HG03565 (cell line): ENCODE data around the gene TMEM38A.
"Not testable (repeated sequence)": the region's sequence is repeated elsewhere in the genome, so short reads cannot be mapped to it uniquely, and the experiment has no call there.

ENCODE experiments used
- ATAC-seq: cut with Tn5 transposase; IDR thresholded peaks from one replicate; pipeline ENCODE4 v1.9.1; 2021; ENCODE audit warnings: mild to moderate bottlenecking, moderate library complexity; ENCODE audit not compliant: unreplicated experiment

The TMEM38A gene

GRCh38 chr19:16631465-16631864 lies 29.5 kb upstream of the TMEM38A start:
- ATAC-seq = no peak

- no peak for ATAC-seq
Measured at GRCh38 chr19:16637535-16637934, 23.4 kb upstream of the TMEM38A start.

GRCh38 chr19:16638666-16639065 lies 22.3 kb upstream of the TMEM38A start:
- no peak for ATAC-seq

GRCh38 chr19:16640951-16641350 lies 20.0 kb upstream of the TMEM38A start:
- ATAC-seq = no peak

- ATAC-seq = no peak
Measured at GRCh38 chr19:16641695-16642094, 19.2 kb upstream of the TMEM38A start.

GRCh38 chr19:16645140-16645539 lies 15.8 kb upstream of the TMEM38A start:
- no peak for ATAC-seq

- ATAC-seq = no peak
Measured at GRCh38 chr19:16649734-16650133, 11.2 kb upstream of the TMEM38A start.

- ATAC-seq = no peak
Measured at GRCh38 chr19:16650821-16651220, 10.1 kb upstream of the TMEM38A start.

GRCh38 chr19:16651421-16652188 lies 9.3 kb upstream of the TMEM38A start:
- not testable (repeated sequence) for ATAC-seq

GRCh38 chr19:16652854-16653253 lies 8.1 kb upstream of the TMEM38A start:
- ATAC-seq = no peak

- no peak for ATAC-seq
Measured at GRCh38 chr19:16654140-16654539, 6.8 kb upstream of the TMEM38A start.

GRCh38 chr19:16654627-16655026 lies 6.3 kb upstream of the TMEM38A start:
- no peak for ATAC-seq

- ATAC-seq = no peak
Measured at GRCh38 chr19:16655727-16656126, 5.2 kb upstream of the TMEM38A start.

GRCh38 chr19:16657384-16657783 lies 3.6 kb upstream of the TMEM38A start:
- ATAC-seq = no peak

GRCh38 chr19:16659464-16659831 lies 1.5 kb upstream of the TMEM38A start:
- no peak for ATAC-seq

- ATAC-seq = peak; percentile 81
Measured at GRCh38 chr19:16659832-16660708, 869 bp upstream of the TMEM38A start, which contains the start of gene SMIM7. Gene SMIM7 (minus strand): TSS chr19:16660144. CDS start chr19:16660110, 34 bp downstream.

GRCh38 chr19:16661480-16662034 lies 618 bp downstream of the TMEM38A start:
- ATAC-seq = no peak

- no peak for ATAC-seq
Measured at GRCh38 chr19:16668176-16668575, 7.2 kb downstream of the TMEM38A start.

GRCh38 chr19:16668702-16669101 lies 7.8 kb downstream of the TMEM38A start:
- ATAC-seq = not testable (repeated sequence)

- ATAC-seq = no peak
Measured at GRCh38 chr19:16670291-16670690, 9.4 kb downstream of the TMEM38A start.

GRCh38 chr19:16671652-16672274 lies 10.8 kb downstream of the TMEM38A start:
- ATAC-seq = no peak
